ES-I3 (cell line): ENCODE measurements around the gene CSF1.
A peak's percentile ranks its signal among the peaks of the same experiment; 100 is the strongest.

Source experiments
- H3K36me3 ChIP-seq: 2 replicates; pipeline ENCODE4 v1.6.1; 2013; ENCODE audit warnings: mild to moderate bottlenecking, low read length, control low read depth, moderate library complexity; ENCODE audit not compliant: insufficient read depth
- H3K4me1 ChIP-seq: 2 replicates; pipeline ENCODE4 v1.6.1; 2013; ENCODE audit warnings: mild to moderate bottlenecking, control low read depth, low read length; ENCODE audit not compliant: insufficient read depth
- H3K9ac ChIP-seq: 2 replicates; pipeline ENCODE4 v1.6.1; 2013; ENCODE audit warnings: low read depth, mild to moderate bottlenecking, low read length, moderate library complexity
- H3K9me3 ChIP-seq: 2 replicates; pipeline ENCODE4 v1.6.1; 2013; ENCODE audit warnings: mild to moderate bottlenecking, low read length, moderate library complexity; ENCODE audit not compliant: control insufficient read depth, insufficient read depth

Gene CSF1

GRCh38 chr1:109903376-109903930, 7.2 kb upstream of the CSF1 start:
- H3K4me1 ChIP-seq, result no peaks in the 10 kb centered on the region
- H3K36me3 ChIP-seq, result no peaks in the 10 kb centered on the region
- no peaks in the 10 kb centered on the region for H3K9me3 ChIP-seq
- H3K9ac ChIP-seq, result no peak overlapping the region

GRCh38 chr1:109904105-109904817, 6.4 kb upstream of the CSF1 start:
- Histone ChIP-seq H3K4me1 (no peaks in the 10 kb centered on the region), H3K36me3 (no peaks in the 10 kb centered on the region), H3K9me3 (no peaks in the 10 kb centered on the region), H3K9ac (no peak overlapping the region)

- Histone ChIP-seq H3K36me3 (no peaks in the 10 kb centered on the region), H3K4me1 (no peaks in the 10 kb centered on the region), H3K9ac (no peak overlapping the region), H3K9me3 (no peaks in the 10 kb centered on the region)
These were observed 5.2 kb upstream of the CSF1 start for GRCh38 chr1:109905491-109905890.

GRCh38 chr1:109906160-109906838, 4.3 kb upstream of the CSF1 start:
- no peaks in the 10 kb centered on the region for H3K36me3 ChIP-seq
- H3K4me1 ChIP-seq, result no peaks in the 10 kb centered on the region
- H3K9ac ChIP-seq, result no peak overlapping the region
- no peaks in the 10 kb centered on the region for H3K9me3 ChIP-seq

GRCh38 chr1:109906839-109907180, 3.8 kb upstream of the CSF1 start:
- Histone ChIP-seq H3K9ac (no peak overlapping the region), H3K4me1 (no peaks in the 10 kb centered on the region)

GRCh38 chr1:109907190-109907774, 3.4 kb upstream of the CSF1 start:
- Histone ChIP-seq H3K4me1 (no peaks in the 10 kb centered on the region; the same call in 1 of the 2 replicates), H3K36me3 (no peaks in the 10 kb centered on the region), H3K9me3 (no peaks in the 10 kb centered on the region), H3K9ac (no peak overlapping the region)

More at GRCh38 chr1:109906839-109907180, 3.8 kb upstream of the CSF1 start:
- H3K36me3 ChIP-seq, result no peaks in the 10 kb centered on the region
- H3K9me3 ChIP-seq, result no peaks in the 10 kb centered on the region

GRCh38 chr1:109908836-109909235, 1.8 kb upstream of the CSF1 start:
- no peaks in the 10 kb centered on the region; the same call in 1 of the 2 replicates for H3K4me1 ChIP-seq
- no peaks in the 10 kb centered on the region for H3K9me3 ChIP-seq
- no peak overlapping the region for H3K9ac ChIP-seq
- H3K36me3 ChIP-seq, result no peaks in the 10 kb centered on the region

- Histone ChIP-seq H3K9ac (no peak overlapping the region), H3K4me1 (no peaks in the 10 kb centered on the region; the same call in 1 of the 2 replicates), H3K36me3 (no peaks in the 10 kb centered on the region), H3K9me3 (no peaks in the 10 kb centered on the region)
These were observed 1.1 kb upstream of the CSF1 start for GRCh38 chr1:109909561-109909960.

- H3K4me1 ChIP-seq, result no peaks in the 10 kb centered on the region; the same call in 1 of the 2 replicates
- H3K9ac ChIP-seq, result peak overlapping the region; percentile 70
- no peaks in the 10 kb centered on the region for H3K9me3 ChIP-seq
- H3K36me3 ChIP-seq, result no peaks in the 10 kb centered on the region
These were observed 532 bp downstream of the CSF1 start for GRCh38 chr1:109910963-109911798.

- peak overlapping the region; percentile 70; the same call in 1 of the 2 replicates for H3K9ac ChIP-seq
- H3K4me1 ChIP-seq, result no peaks in the 10 kb centered on the region; the same call in 1 of the 2 replicates
- no peaks in the 10 kb centered on the region for H3K9me3 ChIP-seq
- no peaks in the 10 kb centered on the region for H3K36me3 ChIP-seq
These were observed 1.7 kb downstream of the CSF1 start for GRCh38 chr1:109912214-109912861.

- no peaks in the 10 kb centered on the region for H3K36me3 ChIP-seq
- H3K4me1 ChIP-seq, result no peaks in the 10 kb centered on the region; the same call in 1 of the 2 replicates
- H3K9me3 ChIP-seq, result no peaks in the 10 kb centered on the region
- H3K9ac ChIP-seq, result no peak overlapping the region
These were observed 2.2 kb downstream of the CSF1 start for GRCh38 chr1:109912873-109913272.

GRCh38 chr1:109913360-109913879, 2.8 kb downstream of the CSF1 start:
- no peaks in the 10 kb centered on the region for H3K9me3 ChIP-seq
- H3K9ac ChIP-seq, result no peak overlapping the region
- H3K4me1 ChIP-seq, result no peaks in the 10 kb centered on the region; the same call in 1 of the 2 replicates
- H3K36me3 ChIP-seq, result no peaks in the 10 kb centered on the region

GRCh38 chr1:109914587-109915240, 4.1 kb downstream of the CSF1 start:
- H3K9me3 ChIP-seq, result no peaks in the 10 kb centered on the region
- H3K9ac ChIP-seq, result no peak overlapping the region
- no peaks in the 10 kb centered on the region for H3K36me3 ChIP-seq
- no peaks in the 10 kb centered on the region; the same call in 1 of the 2 replicates for H3K4me1 ChIP-seq
